Amniotic stem cell (primary cell): ENCODE measurements around the gene PPL.
"Not testable (repeated sequence)": the region's sequence is repeated elsewhere in the genome, so short reads cannot be mapped to it uniquely, and the experiment has no call there.

ENCODE experiments used
- DNase-seq: peaks from one replicate; lab custom pipeline; 2025; lab: John Stamatoyannopoulos, UW

Gene PPL

DNA sequence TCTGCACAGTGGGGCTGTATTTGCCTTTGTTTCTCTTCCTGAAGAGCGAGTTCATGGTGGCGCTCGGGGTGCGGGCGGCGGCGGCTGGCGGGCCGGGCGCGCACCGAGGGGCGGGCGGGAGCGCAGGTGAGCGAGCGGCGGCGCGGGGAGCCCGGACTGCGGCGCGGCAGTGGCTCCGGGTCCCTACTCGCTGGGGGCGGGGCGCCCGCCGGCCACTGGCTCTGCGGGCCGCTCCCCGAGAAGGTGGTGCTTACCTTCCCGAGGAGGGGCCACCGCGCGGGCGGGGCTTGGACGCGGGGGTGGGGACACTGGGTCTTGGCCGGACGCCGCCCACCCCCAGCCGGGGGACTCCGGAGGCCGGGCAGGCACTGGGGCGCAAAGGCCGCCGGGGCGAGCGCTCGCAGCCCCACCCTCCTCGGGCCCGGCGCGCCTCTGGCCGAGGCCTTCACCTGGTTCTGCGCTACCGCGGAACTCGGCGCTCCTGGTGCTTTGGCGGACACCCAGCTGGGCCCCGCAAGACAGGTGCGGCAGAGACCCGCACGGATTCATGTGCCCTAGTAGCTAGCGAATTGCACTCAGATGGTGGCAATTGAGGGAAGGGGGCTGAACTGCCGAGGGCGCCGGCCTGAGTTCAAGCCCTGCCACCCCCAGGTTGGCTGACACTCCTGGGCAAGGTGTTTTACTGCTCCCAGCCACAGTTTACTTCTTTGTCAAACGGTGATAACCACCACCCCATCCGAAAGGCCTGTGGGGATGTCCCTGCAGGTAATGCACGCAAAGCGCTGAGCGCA is at the start of gene PPL:
Gene PPL (minus strand): TSS at position 158 of the 791 bp plus-strand sequence. CDS start 103 bp downstream, at position 55.
- DNase-seq: no peak

DNA sequence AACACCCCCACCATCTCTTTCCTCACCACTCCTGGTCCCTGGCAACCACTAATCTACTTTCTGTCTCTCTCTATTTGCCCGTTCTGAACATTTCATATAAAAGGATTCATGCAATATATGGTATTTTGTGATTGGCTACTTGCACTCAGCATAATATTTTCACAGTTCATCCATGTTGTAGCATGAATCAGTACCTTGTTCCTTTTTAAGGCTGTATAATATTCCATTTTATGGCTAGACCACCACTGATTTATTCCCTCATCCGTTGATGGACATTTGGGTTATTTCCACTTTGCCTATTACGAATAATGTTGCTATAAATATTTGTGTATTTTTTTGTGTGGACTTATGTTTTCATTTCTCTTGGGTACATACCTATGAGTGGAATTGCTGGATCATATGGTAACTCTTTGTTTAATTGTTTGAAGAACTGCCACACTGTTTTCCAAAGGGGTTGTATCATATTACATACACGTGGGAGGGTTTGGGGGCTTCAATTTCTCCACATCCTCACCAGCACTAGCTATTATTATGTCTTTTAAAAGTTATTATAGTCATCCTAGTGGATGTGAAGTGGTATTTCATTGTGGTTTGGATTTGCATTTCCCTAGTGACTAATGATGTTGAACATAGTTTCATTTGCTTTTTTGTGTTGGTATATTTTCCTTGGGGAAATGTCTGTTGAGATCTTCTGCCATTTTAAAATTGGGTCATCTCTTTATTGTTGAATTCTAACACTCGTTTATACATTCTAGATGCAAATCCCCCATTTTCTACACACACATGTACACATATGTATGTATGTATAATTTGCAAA is 47.4 kb upstream of the PPL start:
- DNase-seq: no peak

DNA sequence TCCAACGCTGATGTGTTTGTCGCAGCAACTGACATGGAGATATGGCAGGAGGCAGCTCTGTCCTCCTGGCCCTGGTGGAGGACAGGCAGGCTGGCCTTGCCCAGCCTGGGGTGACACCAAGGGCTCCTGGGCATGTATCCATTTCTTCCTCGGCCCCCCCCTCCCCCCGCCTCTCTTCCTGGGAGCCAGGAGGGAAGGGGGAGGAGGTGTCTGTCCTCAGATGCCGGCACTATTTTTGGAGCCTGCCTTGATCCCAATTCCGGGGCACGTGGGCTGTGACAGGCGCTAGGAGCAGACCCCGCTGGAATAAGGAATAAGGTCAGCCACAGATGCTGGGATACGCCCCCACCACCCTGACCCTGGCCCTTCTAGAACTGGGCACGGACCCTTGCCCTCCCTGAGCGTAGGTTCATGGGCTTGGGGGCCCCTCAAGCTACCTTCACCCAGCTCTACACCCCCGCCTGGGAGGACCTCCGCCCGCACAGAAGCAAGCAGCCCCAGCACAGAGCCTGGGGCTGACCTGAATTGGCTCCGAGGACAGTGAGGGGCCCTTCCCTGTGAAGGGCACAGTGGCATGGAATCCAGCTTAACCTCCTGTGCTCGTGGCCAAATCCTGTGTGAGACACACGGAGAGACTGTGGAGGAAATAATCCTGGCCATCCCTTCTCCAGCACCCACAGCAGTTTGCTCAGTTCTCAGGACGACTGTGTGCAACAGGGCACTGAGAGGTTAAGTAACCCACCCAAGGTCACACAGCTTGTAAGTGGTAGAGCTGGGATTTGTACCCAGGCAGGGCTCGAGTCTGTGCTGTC is 45.3 kb upstream of the PPL start:
- no peak for DNase-seq

DNA sequence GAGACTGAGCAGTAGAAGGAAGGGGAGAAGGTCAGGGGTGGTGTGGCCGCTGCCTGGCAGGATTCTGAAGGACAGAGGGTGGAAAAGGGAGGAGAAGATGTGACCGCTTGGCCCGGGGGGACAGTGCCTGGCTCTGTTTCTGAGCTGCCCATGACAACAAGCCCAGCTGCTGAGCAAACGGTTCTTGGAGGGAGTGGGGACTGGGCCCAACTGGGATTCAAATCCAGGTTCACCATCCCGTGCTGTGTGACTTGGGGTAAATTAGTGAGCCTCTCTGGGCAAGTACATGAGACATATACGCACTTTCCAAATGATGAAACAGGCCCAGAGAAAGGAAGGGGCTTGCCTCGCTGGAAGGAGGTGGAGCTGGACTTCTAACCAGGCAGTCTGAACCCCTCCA is 44.5 kb upstream of the PPL start:
- no peak for DNase-seq

GRCh38 chr16:4980691-4981090 is 43.7 kb upstream of the PPL start:
- DNase-seq: no peak

DNA sequence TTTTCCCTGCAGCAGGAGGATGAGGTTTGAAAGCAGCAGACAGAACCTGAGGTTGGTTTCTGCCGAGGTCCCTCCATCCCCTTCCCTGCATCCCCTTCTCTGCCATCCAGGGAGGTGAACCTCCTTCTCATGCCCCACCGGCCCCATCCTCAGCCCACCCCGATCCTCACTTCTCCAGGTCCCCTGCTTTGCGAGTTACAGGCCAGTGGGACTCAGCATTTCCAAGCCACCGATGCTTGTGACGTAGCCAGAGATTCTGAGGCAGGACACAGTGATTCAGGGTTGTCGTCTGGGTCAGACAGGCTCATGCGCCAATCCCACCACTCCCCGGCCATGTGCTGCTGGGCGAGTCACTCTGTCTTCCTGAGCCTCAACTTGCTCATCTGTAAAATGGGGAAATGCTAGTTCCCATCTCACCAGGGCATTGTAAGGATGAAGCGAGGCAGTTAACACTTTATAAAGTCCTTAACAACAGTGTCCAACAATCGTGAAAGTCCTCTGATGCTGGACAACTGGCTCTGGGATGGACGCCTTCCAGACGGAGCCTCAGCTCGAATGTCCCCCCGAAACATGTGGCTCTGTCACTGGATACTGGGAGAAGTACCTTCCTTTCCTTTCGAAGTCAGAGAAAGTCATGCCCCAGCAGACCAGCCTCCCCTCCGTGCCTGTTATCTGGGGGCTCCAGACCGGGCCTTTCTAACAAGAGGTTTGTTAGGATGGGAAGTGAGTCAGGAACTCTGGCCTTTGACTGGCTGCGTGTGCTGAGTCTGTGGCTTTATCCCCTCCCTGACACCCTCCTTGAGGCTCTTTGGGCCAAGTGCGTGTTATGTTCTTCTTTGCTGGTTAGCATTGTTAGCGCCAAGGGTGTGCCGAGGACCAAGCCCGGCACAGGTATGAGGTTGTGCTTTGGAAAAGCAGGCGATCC is 43.0 kb upstream of the PPL start:
- DNase-seq: no peak

- no peak for DNase-seq
Measured at GRCh38 chr16:4979164-4979563, 42.2 kb upstream of the PPL start.

DNA sequence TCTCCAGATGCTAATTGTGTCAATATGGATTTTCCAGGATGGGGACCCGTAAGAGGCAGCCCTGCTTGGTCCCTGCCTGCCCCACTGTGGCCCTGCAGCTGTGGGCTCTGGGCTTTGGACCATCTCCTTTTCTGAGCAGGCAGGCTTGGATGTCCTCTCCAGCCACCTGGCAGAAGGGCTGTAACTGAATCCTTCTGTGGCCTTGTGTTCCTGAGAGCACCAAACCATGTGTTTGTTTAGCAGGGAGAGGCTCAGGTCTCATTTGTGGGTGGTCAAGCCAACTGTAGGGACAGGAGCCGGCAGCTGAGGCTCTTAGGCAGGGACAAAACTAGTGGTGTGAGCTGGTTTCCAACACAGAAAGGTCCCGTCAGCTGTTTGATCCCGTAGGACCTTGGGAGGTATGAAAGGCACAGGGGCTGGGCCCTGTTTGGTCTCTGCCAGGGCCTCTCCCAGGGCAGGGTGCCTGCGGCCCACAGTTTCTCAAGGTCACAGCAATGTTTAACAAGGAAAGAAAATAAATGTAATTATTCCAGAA is 39.7 kb upstream of the PPL start:
- DNase-seq: no peak

GRCh38 chr16:4976079-4976478 is 39.1 kb upstream of the PPL start:
- DNase-seq: no peak

DNA sequence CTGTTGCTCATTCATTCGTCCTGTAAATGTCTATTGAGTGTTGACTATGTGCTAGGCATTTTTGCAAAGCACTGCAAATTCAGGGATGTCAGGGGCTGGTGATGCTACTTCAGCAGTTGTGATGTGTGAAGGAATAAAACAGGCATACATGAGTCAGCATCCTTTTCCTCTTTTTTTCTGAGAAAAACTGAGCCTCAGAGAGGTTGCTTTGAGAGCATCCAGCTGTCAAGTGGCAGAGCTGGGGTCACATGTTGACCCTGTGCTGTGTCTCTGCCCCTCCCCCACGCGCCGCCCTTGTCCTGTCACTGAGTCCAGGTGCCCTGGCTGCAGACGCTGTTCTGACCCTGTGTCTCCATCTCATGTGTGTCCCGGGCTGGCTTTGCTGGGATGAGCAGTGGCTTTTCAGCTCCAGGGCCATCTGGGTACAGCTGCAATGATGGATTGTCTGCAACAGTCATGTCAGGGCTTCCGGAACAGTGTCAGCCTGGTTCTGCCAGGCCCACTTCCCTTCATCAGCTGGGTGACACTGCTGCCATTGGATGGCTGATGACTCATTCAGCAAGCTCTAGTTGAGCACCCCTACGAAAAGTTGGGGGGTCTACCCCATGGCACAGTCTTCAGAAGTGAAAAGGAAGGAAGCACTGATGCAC is 36.1 kb upstream of the PPL start:
- no peak for DNase-seq

DNA sequence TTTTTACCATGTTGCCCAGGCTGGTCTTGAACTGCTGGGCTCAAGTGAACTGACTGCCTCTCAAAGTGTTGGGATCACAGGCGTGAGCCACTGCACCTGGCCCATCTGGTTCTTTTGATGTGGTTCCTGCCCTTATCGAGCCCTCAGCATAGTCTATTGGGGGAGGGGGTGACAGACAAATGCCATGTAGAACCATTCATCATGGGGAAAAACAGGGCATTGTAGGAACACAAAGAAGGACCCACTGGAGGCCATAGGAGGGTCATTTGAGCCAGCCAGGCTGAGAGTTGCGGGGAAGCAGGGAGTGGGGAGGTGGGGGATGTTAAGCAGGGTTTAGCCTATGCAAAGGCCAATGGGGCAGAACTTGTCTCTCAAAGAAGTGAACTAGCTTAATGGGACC is 33.1 kb upstream of the PPL start:
- no peak for DNase-seq

DNA sequence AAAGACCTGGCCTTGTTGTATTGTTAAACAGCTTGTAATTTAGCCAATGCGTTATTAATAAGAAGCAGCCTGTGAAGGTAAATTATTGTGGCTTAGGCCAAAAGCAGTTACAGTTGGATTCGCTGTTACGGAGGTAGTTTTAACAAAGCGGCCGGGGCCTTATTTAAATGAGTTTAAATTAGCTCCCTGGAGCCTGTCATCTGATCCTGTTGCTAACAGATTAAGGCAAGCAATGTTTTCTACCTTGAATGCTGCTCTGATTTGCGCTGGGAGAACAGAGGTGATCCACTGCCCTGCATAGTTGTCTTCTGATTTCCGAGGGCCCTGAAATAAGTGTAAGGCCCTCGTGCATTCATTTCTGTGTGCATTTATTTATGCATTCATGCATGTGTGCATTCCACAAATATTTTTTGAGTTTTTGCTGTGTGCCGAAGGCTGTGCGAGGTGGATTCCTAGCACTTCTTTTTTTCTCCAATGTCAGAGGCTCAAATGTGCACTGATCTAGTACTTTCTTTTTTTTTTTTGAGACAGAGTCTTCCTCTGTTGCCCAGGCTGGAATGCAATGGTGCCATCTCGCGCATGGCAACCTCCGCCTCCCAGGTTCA is 32.0 kb upstream of the PPL start:
- DNase-seq: no peak

DNA sequence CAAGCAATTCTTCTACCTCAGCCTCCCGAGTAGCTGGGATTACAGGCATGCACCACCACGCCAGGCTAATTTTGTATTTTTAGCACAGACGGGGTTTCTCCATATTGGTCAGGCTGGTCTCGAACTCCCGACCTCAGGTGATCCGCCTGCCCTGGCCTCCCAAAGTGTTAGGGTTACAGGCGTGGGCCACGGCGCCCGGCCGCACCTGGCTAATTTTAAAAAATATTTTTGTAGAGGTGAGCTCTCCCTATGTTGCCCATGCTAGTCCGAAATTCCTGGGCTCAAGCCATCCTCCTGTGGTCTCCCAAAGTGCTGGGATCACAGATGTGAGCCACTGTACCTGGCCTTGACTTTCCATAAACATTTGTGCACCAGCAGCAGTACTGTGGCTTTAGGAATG is 31.3 kb upstream of the PPL start:
- not testable (repeated sequence) for DNase-seq

GRCh38 chr16:4966736-4967453 is 29.9 kb upstream of the PPL start:
- DNase-seq: no peak

DNA sequence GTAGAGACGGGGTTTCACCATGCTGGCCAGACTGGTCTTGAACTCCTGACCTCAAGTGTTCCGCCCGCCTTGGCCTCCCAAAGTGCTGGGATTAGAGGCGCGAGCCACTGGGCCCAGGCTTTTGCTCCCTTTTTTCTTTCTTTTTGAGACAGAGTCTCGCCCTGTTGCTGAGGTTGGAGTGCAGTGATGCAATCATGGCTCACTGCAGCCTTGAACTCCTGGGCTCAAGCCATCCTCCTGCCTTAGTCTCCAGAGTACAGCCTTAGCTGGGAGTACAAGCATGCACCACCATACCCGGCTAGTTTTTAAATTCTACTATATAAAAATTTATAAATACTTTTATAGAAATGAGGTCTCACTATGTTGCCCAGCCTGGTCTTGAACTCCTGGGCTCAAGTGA is 26.6 kb upstream of the PPL start:
- DNase-seq: not testable (repeated sequence)

DNA sequence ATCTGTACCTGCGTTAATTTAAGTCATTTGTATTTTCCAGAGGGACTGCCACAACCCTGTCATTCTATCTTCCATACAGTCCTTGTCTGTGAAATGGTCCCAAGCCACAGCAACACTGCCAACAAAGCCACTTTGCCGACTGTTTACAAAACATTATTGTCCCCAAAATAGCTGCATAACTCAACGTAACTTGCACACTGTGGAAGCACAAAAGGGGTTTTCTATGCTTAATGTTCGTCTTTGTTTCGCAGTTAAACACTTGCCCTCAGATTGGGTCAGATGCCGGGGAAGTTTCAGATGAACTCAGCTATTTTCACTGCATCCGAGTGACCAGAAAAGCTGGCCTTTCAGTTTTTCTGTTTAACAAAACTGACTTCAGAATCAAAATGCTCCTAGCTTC is 25.8 kb upstream of the PPL start:
- no peak for DNase-seq

DNA sequence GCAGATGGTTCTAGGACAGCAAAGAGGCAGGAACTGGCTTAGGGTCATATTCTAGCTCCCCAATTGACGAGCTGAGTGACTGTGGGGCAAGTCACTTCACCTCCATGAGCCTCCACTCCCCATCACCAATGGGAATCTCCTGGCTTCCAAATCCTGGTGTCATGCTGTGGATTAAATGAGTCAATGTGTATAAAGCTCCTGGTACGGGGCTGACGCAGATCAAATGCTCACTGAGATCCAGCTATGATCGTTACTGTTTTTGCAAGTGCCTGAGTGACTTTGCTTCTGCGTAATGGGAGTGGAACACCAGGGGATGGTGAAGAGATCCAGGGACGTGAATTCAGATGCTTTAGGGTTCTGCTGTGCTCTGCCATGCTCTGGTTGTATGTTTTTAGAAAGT is 23.6 kb upstream of the PPL start:
- DNase-seq: no peak

DNA sequence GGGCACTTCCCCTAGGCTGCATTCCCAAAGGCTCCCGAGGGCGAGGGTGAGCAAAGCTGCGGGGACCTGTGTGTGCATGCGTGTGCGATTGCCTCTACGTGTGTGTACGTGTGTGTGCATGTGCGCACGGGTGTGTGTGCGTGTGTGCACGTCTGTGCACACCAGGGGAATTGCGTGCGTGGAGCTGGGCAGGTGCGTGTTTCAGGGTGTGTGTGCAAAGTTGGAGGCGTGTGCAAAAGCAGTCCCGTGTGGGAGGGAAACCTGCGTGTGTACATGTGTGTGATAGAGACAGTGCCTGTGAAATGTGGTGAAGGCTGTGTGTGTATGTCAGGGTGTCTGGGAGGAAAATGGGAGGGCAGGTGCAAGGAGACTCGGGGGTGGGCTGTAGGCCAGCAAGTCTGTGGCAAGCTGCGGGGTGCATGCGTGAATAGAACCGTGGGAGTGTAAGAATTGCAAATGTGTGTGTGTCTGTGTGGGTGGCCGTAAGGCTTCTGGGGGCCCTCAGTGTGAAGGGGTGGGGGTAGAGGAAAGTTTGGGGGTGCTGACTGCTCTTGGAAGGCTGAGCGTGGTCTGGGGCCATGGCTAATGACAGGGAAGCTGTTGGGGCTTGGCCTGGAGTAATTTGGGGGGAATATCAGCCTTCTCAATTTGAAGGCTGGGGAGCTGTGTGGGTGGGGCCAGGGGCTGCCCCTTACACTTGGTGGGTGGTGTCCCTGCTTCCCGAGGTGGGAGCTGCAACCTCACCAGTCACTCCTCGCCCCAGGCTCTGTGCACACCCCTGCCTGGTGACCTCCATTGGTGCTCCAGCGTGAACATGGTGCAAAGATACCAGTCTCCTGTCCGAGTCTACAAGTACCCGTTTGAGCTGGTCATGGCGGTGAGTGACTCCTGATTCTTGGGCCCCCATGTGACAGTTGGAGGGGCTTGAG is 21.8 kb upstream of the PPL start:
- no peak for DNase-seq
